AG04450 (cell line): ENCODE measurements around the gene ZFYVE28. TPM values are rescaled to one million over a fixed set of nuclear protein-coding genes. Genes with fewer than 3 reads are reported as not detected.

ENCODE experiments used
- CTCF ChIA-PET: fragments of 300-600, 350-600 bp; formaldehyde crosslinking; extraction: SDS; loops from one replicate; lab custom pipeline; 2022; ENCODE audit warnings: antibody characterized with exemption, inconsistent platforms; lab: Charles Lee
- POLR2A ChIA-PET: fragments of 350-600 bp; formaldehyde crosslinking; extraction: SDS; loops from one replicate; lab custom pipeline; 2021; ENCODE audit warnings: antibody characterized with exemption, inconsistent platforms; lab: Yijun Ruan, JAX
- DNase-seq: peaks from one replicate; pipeline ENCODE4 v3.0.0-alpha.2; 2011; ENCODE audit warnings: low read depth, low spot score
- H3K27ac ChIP-seq: one replicate; pipeline ENCODE4 v1.5.1; 2012; ENCODE audit warnings: low read depth, low read length, control low read depth
- H3K27me3 ChIP-seq: one replicate; pipeline ENCODE4 v1.6.0; 2012; ENCODE audit warnings: low read length; ENCODE audit not compliant: control insufficient read depth, insufficient read depth
- H3K4me3 ChIP-seq: 2 replicates; pipeline ENCODE4 v1.5.1; 2011; ENCODE audit warnings: mild to moderate bottlenecking, low read depth, low read length, control low read depth
- H3K9me3 ChIP-seq: 2 replicates; pipeline ENCODE4 v1.5.1; 2012; ENCODE audit warnings: low read length; ENCODE audit not compliant: control insufficient read depth, insufficient read depth
- polyA plus RNA-seq: library from polyadenylated mRNA; depleted of rRNA; stranded (reverse); fragments of >200 nt; gene quantifications from 2 replicates; pipeline ENCODE4 v1.2.3, GENCODE V29; 2011
- TF ChIP-seq, protein P1 (sequence below): IDR thresholded peaks from 2 replicates; pipeline ENCODE4 v1.5.1; 2011; ENCODE audit warnings: low read depth, low read length, control low read depth, inconsistent platforms

ZFYVE28 gene
- polyA plus RNA-seq, 1 experiment, result 2.2 TPM

GRCh38 chr4:2334826-2335728 is 83.4 kb downstream of the ZFYVE28 start:
- H3K4me3 ChIP-seq, result no peak overlapping the region
- ChIA-PET CTCF (no interaction called here), POLR2A (no interaction called here)
- no peaks in the 10 kb centered on the region; the same call in 1 of the 2 replicates for H3K9me3 ChIP-seq
- no peak for DNase-seq
- H3K27me3 ChIP-seq, result peaks cover 23% of the 10 kb centered on the region
- TF ChIP-seq, protein P1, sequence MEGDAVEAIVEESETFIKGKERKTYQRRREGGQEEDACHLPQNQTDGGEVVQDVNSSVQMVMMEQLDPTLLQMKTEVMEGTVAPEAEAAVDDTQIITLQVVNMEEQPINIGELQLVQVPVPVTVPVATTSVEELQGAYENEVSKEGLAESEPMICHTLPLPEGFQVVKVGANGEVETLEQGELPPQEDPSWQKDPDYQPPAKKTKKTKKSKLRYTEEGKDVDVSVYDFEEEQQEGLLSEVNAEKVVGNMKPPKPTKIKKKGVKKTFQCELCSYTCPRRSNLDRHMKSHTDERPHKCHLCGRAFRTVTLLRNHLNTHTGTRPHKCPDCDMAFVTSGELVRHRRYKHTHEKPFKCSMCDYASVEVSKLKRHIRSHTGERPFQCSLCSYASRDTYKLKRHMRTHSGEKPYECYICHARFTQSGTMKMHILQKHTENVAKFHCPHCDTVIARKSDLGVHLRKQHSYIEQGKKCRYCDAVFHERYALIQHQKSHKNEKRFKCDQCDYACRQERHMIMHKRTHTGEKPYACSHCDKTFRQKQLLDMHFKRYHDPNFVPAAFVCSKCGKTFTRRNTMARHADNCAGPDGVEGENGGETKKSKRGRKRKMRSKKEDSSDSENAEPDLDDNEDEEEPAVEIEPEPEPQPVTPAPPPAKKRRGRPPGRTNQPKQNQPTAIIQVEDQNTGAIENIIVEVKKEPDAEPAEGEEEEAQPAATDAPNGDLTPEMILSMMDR, result no peak
- H3K27ac ChIP-seq, result no peak overlapping the region

GRCh38 chr4:2333916-2334644 is 84.4 kb downstream of the ZFYVE28 start:
- POLR2A ChIA-PET, result no interaction called here
- TF ChIP-seq, protein P1, result no peak
- DNase-seq, result no peak
- Histone ChIP-seq H3K27me3 (peaks cover 21% of the 10 kb centered on the region), H3K9me3 (no peaks in the 10 kb centered on the region; the same call in 1 of the 2 replicates), H3K27ac (no peak overlapping the region), H3K4me3 (no peak overlapping the region)
- CTCF ChIA-PET, result no interaction called here

DNA sequence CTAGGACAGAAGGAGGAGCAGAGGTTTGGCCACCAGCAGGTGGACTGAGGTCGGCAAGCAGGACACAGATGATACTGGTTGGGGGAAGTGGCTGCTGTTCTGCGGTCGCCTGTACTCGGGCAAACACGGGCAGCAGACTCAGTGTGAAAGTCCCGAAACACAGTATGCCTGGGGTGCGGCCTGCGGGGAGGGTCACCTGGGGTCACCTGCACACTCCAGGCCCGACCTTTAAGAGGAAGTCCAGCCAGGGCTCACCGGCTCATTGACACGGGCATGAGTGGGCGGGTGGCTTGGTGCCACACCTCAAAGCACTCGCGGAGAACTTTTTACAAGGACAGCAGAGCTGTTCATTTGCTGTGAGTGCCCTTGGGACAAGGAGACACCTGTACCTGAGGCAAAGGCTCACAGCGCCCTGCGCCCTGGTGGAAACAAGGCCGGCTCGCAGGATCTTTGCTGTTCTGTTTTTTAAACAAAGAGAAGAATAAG is 85.0 kb downstream of the ZFYVE28 start:
- Histone ChIP-seq H3K27me3 (peaks cover 20% of the 10 kb centered on the region), H3K9me3 (no peaks in the 10 kb centered on the region; the same call in 1 of the 2 replicates), H3K27ac (no peak overlapping the region), H3K4me3 (no peak overlapping the region)
- TF ChIP-seq, protein P1, result no peak
- ChIA-PET CTCF (no interaction called here), POLR2A (no interaction called here)
- no peak for DNase-seq

- Histone ChIP-seq H3K27ac (no peak overlapping the region), H3K4me3 (no peak overlapping the region), H3K9me3 (no peaks in the 10 kb centered on the region; the same call in 1 of the 2 replicates), H3K27me3 (peaks cover 20% of the 10 kb centered on the region)
- no peak for DNase-seq
- CTCF ChIA-PET, result no interaction called here
- POLR2A ChIA-PET, result no interaction called here
- TF ChIP-seq, protein P1, result no peak
These were observed 85.5 kb downstream of the ZFYVE28 start for GRCh38 chr4:2332976-2333319.
